Dedifferentiated amniotic fluid mesenchymal stem cell (primary cell): ENCODE results near the gene MS4A13.
"Not testable (repeated sequence)": the region's sequence is repeated elsewhere in the genome, so short reads cannot be mapped to it uniquely, and the experiment has no call there.

Experiments
- DNase-seq: peaks from one replicate; pipeline ENCODE4 v3.0.0-alpha.2; 2016; ENCODE audit errors: extremely low spot score

Gene MS4A13, protein sequence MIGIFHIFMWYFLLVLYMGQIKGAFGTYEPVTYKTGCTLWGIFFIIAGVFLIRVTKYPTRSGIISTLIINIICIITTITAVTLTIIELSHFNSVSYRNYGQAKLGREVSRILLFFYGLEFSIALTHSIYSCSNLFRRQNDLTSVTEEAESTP

GRCh38 chr11:60515144-60515855, at the start of gene MS4A13:
Gene MS4A13, plus strand, starts transcription at chr11:60515392. Its CDS starts 2,692 bp downstream, at chr11:60518084.
- no peak for DNase-seq

DNA sequence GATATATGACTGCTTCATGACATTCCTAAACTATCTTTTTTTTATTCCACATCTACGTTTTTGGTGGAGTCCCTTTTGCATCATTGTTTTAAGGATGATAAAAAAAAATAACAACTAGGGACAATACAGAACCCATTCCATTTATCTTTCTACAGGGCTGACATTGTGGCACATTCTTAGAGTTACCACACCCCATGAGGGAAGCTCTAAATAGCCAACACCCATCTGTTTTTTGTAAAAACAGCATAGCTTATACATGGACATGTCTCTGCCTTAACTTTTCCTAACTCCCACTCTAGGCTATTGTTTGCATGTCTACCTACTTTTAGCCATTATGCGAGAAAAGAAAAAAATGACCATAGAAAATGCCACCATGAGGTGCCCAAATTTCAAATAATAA, 46.4 kb upstream of the MS4A13 start:
- DNase-seq = no peak

GRCh38 chr11:60469723-60470122, 45.5 kb upstream of the MS4A13 start:
- no peak for DNase-seq

DNA sequence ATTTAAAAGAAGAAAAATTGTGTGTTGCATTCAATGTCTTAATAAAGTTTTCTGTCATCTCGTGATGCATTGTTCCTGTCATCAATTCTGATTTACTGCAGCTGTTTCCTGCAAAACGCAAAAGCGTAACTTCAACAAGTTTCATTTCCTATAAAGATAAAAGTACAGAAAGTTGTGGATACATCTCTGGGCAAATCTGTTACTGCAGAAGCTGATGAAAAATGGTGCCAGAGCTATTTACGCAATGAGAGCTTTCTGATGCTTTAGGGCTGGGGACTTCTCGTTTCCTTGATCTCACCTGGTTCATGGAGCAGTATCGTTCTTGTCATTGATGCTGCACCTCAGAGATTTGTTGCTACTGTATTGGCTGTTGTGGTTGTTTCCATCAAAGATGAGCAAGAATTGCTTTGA, 38.2 kb upstream of the MS4A13 start:
- no peak for DNase-seq

GRCh38 chr11:60482361-60482760, 32.8 kb upstream of the MS4A13 start:
- DNase-seq = no peak

DNA sequence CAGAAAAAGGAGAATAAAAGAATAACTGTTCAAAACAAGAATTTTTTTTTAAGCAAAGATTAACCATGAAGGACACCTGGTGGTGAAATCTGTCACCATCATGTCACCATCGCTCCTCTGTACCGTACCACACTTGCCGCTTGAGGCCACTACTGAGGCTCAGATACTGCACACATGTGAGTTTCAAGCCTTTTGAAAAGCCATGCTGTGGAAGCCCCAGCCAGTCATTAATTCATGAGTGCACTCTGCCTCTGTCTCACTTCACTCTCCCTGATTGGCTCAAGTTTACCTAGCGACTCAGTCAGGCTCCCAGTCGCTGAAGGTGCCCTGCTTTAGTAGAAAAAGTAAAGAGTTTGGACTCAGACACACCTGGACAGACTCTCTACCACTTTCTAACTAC, 29.2 kb upstream of the MS4A13 start:
- DNase-seq = no peak

GRCh38 chr11:60492488-60493009, 22.6 kb upstream of the MS4A13 start, which contains the start of gene MS4A12:
Gene MS4A12, plus strand, starts transcription at chr11:60492778. Its CDS starts 4,541 bp downstream, at chr11:60497319.
- DNase-seq = no peak

GRCh38 chr11:60493454-60493853, 21.7 kb upstream of the MS4A13 start:
- no peak for DNase-seq

GRCh38 chr11:60498399-60498798, 16.8 kb upstream of the MS4A13 start:
- DNase-seq = no peak

DNA sequence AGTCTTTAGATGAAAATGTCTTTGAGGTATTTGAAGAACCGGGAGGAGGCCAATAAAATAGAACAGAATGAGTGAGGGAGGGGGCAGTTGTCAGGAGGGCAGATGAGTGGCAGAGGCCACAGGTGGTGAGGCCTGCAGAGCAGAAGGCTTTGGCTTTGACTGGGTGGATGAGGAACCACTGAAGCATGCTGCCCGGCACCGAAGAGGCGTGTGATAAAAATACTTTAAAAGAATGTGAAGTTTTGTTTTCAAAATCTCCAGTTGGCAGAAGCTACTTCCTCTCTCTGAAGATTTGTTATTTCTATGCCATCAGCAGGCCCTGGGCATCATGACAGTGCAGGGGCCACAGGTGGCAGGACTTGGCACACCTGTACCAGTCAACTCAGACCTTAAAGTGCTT, 16.3 kb upstream of the MS4A13 start:
- no peak for DNase-seq

DNA sequence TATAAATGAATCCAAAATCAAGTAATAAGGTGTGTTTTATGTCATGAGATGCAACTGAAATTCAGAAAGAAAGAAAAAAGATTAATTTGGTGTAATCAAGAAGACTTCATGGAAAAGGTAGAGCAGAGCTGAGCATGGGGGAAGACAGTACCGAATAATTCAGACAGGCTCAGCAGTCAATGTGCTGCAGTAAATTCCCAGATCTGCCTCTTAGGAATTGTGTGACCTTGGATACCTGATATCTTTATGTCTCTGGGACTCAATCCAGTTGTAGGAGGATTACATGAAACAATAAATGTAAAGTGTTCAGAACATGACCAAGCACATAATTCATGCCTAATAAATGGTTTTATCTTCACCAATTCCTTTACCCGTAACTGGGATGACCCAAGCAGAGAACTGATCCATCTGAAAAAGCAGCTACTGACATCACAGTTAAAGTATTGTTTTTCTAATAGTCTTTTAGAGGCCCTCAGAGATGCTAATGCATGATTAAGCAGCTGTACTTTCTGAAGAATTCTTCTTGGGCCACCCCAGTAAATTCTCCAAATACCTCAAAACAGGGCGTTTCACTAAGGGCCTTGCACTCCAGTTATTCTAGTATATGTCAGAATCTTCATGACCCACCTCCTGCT, 14.8 kb upstream of the MS4A13 start:
- DNase-seq = no peak

DNA sequence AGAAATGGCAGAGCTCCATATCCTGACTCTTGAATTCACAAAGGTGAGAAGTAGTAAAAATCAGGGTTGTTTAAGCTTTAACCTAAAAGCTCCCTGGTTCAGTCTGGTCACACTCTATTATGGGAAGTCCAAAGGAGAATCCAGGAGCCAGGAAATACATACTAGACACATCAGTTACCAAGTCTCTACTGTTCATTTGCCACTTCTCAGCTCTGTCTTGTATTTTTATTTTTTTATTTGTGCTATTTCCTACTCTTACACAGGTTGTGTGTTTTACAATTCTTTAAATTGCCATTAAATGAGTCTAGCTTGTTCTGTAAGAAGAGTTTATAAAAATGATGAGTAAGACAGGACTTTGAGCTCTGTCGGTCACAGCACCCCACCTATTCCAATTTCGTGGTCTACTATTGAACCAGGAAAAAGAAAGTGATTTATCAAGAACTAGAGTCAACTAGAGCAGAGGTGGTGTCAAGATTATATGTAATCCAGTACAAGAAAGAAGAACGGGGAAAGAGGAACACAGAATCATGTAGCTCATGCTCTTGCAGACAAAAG, 12.9 kb upstream of the MS4A13 start:
- no peak for DNase-seq

DNA sequence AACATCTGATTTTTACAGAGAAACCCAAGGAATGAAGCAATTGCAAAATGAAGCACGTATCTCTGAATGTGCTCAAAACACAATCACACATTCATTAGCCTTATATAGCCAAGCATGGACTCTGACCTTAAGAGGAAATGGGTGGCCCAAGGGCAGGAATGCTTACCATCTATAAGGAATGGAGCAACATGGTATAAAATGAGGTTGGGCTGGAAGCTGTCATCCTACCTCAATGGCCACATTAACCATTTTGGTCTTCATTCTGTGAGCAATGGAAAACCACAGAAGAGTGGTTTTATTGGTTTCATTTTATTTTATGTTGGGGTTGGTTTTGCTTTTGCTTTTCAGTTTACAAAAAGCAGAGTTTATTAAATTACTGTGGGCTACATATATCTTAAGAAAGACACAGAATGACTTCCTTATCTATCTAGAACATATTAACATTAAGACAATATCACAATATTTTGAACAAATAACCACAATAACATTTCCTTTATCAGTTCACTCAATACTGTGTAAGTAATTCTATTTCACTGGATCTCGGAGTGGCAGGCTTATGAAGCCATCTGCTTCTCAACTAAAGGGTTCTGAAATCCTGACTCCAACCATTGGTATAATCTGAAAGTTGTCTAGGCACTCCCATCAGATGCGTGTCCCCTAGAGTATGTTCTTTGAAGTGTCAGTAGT, 10.8 kb upstream of the MS4A13 start:
- no peak for DNase-seq

DNA sequence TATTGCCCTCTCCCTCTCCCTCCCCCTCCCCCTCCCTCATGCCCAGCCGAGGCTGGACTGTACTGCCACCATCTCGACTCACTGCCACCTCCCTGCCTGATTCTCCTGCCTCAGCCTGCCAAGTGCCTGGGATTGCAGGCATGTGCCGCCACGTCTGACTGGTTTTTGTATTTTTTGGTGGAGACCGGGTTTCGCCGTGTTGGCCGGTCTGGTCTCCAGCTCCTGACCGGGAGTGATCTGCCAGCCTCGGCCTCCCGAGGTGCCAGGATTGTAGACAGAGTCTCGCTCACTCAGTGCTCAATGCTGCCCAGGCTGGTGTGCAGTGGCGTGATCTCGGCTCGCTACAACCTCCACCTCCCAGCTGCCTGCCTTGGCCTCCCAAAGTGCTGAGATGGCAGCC, 5.6 kb upstream of the MS4A13 start:
- DNase-seq = not testable (repeated sequence)

DNA sequence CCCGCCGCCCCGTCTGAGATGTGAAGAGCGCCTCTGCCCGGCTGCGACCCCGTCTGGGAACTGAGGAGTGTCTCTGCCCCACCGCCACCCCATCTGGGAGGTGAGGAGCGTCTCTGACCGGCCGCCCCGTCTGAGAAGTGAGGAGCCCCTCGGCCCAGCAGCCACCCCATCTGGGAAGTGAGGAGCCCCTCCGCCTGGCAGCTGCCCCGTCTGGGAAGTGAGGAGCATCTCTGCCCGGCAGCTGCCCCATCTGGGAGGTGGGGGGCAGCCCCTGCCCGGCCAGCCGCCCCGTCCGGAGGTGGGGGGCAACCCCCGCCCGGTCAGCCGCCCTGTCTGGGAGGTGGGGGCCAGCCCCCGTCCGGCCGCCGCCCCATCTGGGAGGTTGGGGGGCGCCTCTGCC, 5.0 kb upstream of the MS4A13 start:
- DNase-seq = not testable (repeated sequence)

GRCh38 chr11:60511393-60511792, 3.8 kb upstream of the MS4A13 start:
- no peak for DNase-seq

DNA sequence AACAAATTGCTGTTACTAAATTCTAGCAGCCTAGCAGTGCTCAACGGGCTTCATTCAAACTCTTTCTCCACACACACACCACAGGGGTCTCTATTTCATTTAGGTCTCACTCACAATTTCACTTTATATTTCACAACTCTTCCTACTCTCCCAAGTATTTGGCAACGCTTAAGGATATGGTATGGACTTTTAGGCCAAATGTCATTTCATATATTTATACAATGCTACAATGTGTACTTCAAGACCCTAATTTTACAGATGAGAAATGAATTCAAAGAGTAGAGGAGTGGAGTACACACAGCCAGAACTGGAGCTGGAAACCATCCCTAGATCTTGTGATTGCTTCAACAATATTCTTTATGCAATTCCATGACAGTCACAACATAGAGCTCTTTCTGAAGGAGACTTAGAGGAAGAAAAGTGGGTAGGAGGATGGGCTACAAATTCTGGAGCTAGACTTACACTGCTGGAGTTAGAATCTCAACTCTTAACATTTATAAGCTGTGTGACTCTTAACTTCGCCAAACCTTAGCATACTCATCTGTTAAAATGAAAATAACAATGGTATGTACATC, 2.5 kb upstream of the MS4A13 start:
- DNase-seq = no peak

- no peak for DNase-seq
Measured at GRCh38 chr11:60513496-60514460, 1.4 kb upstream of the MS4A13 start.

- DNase-seq = no peak
Measured at GRCh38 chr11:60528465-60528864, 13.3 kb downstream of the MS4A13 start.

DNA sequence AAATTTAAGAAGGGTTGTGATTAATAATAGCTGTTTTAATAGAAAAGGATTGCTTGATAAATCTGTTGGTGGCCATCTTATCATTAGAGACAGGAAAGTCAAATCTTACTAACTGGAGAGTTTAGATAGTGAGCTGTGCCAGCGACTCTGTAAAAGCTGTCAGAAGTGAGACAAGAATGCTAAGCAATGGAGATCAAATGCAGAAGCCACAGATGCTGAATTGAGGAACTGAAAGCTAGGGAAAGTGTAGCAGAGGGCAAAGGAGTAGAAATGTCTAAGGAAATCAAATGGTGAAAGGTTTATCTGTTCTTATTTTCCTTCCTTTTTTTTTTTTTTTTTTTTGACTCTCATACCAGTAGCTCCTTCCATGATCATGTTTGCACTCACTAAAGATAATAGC, 13.7 kb downstream of the MS4A13 start:
- DNase-seq = no peak
